ENCODE results near the gene PDE3B. TPM values are rescaled to one million over a fixed set of nuclear protein-coding genes. Genes with fewer than 3 reads are reported as not detected.
"Not testable (repeated sequence)": the region's sequence is repeated elsewhere in the genome, so short reads cannot be mapped to it uniquely, and the experiment has no call there.

PDE3B gene
- 0.13 and 0.26 TPM in 2 replicates for total RNA-seq

- DNase-seq (ENCODE audit: low read depth) (peak; percentile 7), FAIRE-seq (no peak)
- H3K27me3 ChIP-seq (ENCODE audit: control insufficient read depth, insufficient read depth, low read length), result peaks cover 7% of the 10 kb centered on the region
- peak; percentile 5 for TF ChIP-seq CTCF (IDR thresholded peaks at IDR 0.05; ENCODE audit: insufficient read depth, low read length, severe bottlenecking)
- H3K4me3 ChIP-seq (ENCODE audit: low read depth, low read length), result peak within 1 kb of the TSS; percentile 64
- no peaks in the 10 kb centered on the region for H3K36me3 ChIP-seq (ENCODE audit: control insufficient read depth, insufficient read depth, low read length)
These were observed at the start of gene PDE3B for GRCh38 chr11:14643697-14644225. TSS of gene PDE3B (plus strand) at chr11:14643804. CDS start at chr11:14644076, 272 bp downstream.

- not testable (repeated sequence) for DNase-seq (ENCODE audit: low read depth); H3K36me3 ChIP-seq (ENCODE audit: control insufficient read depth, insufficient read depth, low read length); H3K4me3 ChIP-seq (ENCODE audit: low read depth, low read length); H3K27me3 ChIP-seq (ENCODE audit: control insufficient read depth, insufficient read depth, low read length); FAIRE-seq
These were observed 48.3 kb upstream of the PDE3B start for GRCh38 chr11:14595261-14595660.

DNA sequence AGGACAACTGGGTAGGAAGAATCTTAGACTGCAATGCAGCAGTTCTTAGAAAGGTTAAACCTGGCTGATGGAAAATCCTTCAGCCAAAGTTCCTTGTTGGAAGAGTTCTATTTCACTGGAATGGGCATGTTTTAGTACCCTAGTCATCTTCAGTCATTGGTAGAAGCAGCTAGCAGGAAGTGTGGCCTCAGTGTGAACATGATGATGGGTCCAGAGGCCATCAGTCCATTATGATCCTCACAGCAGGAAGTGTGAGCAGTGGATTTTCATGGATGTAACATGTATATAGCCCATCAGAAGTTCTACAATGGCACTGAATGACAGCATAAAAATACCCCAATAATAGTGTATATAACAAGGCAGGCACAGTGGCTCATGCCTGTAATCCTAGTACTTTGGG, 35.9 kb upstream of the PDE3B start:
- Histone ChIP-seq H3K36me3 (ENCODE audit: control insufficient read depth, insufficient read depth, low read length) (no peaks in the 10 kb centered on the region), H3K27me3 (ENCODE audit: control insufficient read depth, insufficient read depth, low read length) (no peaks in the 10 kb centered on the region), H3K4me3 (ENCODE audit: low read depth, low read length) (no peak overlapping the region)
- FAIRE-seq (no peak), DNase-seq (ENCODE audit: low read depth) (no peak)
- TF ChIP-seq CTCF (IDR thresholded peaks at IDR 0.05; ENCODE audit: insufficient read depth, low read length, severe bottlenecking), result no peak

- DNase-seq (ENCODE audit: low read depth) (no peak), FAIRE-seq (no peak)
- TF ChIP-seq CTCF (IDR thresholded peaks at IDR 0.05; ENCODE audit: insufficient read depth, low read length, severe bottlenecking), result no peak
These were observed 33.7 kb upstream of the PDE3B start for GRCh38 chr11:14609902-14610301.

GRCh38 chr11:14611939-14612338, 31.7 kb upstream of the PDE3B start:
- H3K27me3 ChIP-seq (ENCODE audit: control insufficient read depth, insufficient read depth, low read length), result no peaks in the 10 kb centered on the region
- TF ChIP-seq CTCF (IDR thresholded peaks at IDR 0.05; ENCODE audit: insufficient read depth, low read length, severe bottlenecking), result no peak
- no peak overlapping the region for H3K4me3 ChIP-seq (ENCODE audit: low read depth, low read length)
- no peak for DNase-seq (ENCODE audit: low read depth)
- no peak for FAIRE-seq
- no peaks in the 10 kb centered on the region for H3K36me3 ChIP-seq (ENCODE audit: control insufficient read depth, insufficient read depth, low read length)

More at GRCh38 chr11:14609902-14610301, 33.7 kb upstream of the PDE3B start:
- Histone ChIP-seq H3K27me3 (ENCODE audit: control insufficient read depth, insufficient read depth, low read length) (no peaks in the 10 kb centered on the region), H3K4me3 (ENCODE audit: low read depth, low read length) (no peak overlapping the region), H3K36me3 (ENCODE audit: control insufficient read depth, insufficient read depth, low read length) (no peaks in the 10 kb centered on the region)

DNA sequence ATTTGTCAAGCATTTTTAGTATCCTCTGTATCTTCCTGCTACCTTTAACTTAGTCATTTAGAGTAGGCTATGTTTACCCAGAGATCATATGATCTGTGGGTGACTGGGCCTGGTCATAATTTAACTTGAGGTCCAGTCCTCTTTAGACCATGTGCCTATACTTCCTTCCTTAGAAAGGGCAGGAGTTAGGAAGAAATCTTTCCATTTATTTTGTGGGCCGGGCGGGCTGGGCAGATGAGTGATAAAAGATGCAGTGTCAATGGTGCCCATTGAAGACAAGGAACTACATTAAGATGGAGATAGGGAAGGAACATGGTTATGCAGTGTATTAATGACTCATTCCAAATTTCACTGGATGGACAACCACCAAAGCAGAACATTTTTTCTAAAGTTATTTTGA, 30.9 kb upstream of the PDE3B start:
- FAIRE-seq (no peak), DNase-seq (ENCODE audit: low read depth) (no peak)
- no peaks in the 10 kb centered on the region for H3K36me3 ChIP-seq (ENCODE audit: control insufficient read depth, insufficient read depth, low read length)
- no peak overlapping the region for H3K4me3 ChIP-seq (ENCODE audit: low read depth, low read length)
- no peak for TF ChIP-seq CTCF (IDR thresholded peaks at IDR 0.05; ENCODE audit: insufficient read depth, low read length, severe bottlenecking)
- no peaks in the 10 kb centered on the region for H3K27me3 ChIP-seq (ENCODE audit: control insufficient read depth, insufficient read depth, low read length)
